ENCODE data around the gene FST.

The FST gene

GRCh38 chr5:53454719-53455000 is 25.8 kb upstream of the FST start:
- in situ Hi-C loops (cut with MboI; ENCODE audit: low sequenced_read_pairs) = no loop called here
- DNase-seq (ENCODE audit: low spot score in 2 of 2) = no peak
- Histone ChIP-seq H3K9me3 (no peaks in the 10 kb centered on the region), H3K27me3 (ENCODE audit: low read depth) (no peaks in the 10 kb centered on the region), H3K4me1 (no peaks in the 10 kb centered on the region), H3K36me3 (replicated peaks) (no peaks in the 10 kb centered on the region), H3K4me3 (no peak overlapping the region)

- Histone ChIP-seq H3K27me3 (ENCODE audit: low read depth) (no peaks in the 10 kb centered on the region; the same call in 1 of the 2 replicates), H3K36me3 (replicated peaks) (no peaks in the 10 kb centered on the region), H3K4me1 (no peaks in the 10 kb centered on the region), H3K4me3 (no peak overlapping the region), H3K9me3 (no peaks in the 10 kb centered on the region)
- in situ Hi-C loops (cut with MboI; ENCODE audit: low sequenced_read_pairs) = no loop called here
- no peak for DNase-seq (ENCODE audit: low spot score in 2 of 2)
These were observed 24.1 kb upstream of the FST start for GRCh38 chr5:53456366-53456765.

- peaks cover 6% of the 10 kb centered on the region for H3K27me3 ChIP-seq (ENCODE audit: low read depth)
- no peaks in the 10 kb centered on the region for H3K9me3 ChIP-seq
- in situ Hi-C loops (cut with MboI; ENCODE audit: low sequenced_read_pairs) = no loop called here
- H3K36me3 ChIP-seq (replicated peaks) = no peaks in the 10 kb centered on the region
- no peak overlapping the region for H3K4me3 ChIP-seq
- H3K4me1 ChIP-seq = no peaks in the 10 kb centered on the region; the same call in 1 of the 2 replicates
- DNase-seq (ENCODE audit: low spot score in 2 of 2) = no peak
These were observed 16.4 kb upstream of the FST start for GRCh38 chr5:53463909-53464621.

- Histone ChIP-seq H3K36me3 (replicated peaks) (no peaks in the 10 kb centered on the region), H3K27me3 (ENCODE audit: low read depth) (peaks cover 6% of the 10 kb centered on the region), H3K4me3 (no peak overlapping the region), H3K4me1 (no peaks in the 10 kb centered on the region; the same call in 1 of the 2 replicates), H3K9me3 (no peaks in the 10 kb centered on the region)
- in situ Hi-C loops (cut with MboI; ENCODE audit: low sequenced_read_pairs) = no loop called here
- no peak for DNase-seq (ENCODE audit: low spot score in 2 of 2)
These were observed 15.7 kb upstream of the FST start for GRCh38 chr5:53464722-53465121.

DNA sequence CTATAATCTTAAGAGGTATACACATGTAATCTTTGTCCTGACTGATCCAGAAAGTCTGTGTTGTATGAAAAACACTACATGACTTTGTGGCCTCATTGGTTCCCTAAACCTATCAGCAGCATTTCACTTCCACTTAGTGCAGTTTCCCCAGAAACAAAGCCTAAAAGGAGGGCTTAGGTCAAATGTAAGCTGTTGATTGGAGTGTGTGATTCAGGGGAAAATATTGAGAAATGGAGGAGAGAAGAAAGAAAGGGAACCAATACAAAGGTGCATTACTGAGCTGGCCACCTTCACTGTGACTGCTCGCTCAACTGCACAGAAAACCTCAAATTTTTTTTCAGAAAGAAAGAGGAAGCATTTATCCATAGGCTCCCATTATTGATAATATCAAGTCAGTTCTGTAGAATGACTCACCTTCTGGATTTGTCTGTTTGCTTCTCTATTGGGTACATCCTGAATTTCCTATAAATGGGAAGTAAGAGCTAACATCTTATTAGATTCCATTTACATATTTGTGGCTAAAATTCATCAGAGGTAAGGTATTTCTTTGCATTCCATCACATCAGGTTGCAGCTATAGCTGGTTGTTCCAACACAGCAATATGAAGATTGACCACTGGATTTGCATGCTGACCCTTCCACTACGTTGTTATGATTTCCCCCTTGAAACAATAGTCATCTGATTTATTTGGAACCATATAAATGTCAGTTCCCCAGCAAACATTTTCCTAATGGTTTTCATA is 10.3 kb upstream of the FST start:
- Histone ChIP-seq H3K36me3 (replicated peaks) (no peaks in the 10 kb centered on the region), H3K4me3 (no peak overlapping the region), H3K9me3 (no peaks in the 10 kb centered on the region), H3K4me1 (no peaks in the 10 kb centered on the region), H3K27me3 (ENCODE audit: low read depth) (peaks cover 11% of the 10 kb centered on the region)
- in situ Hi-C loops (cut with MboI; ENCODE audit: low sequenced_read_pairs) = no loop called here
- DNase-seq (ENCODE audit: low spot score in 2 of 2) = no peak

DNA sequence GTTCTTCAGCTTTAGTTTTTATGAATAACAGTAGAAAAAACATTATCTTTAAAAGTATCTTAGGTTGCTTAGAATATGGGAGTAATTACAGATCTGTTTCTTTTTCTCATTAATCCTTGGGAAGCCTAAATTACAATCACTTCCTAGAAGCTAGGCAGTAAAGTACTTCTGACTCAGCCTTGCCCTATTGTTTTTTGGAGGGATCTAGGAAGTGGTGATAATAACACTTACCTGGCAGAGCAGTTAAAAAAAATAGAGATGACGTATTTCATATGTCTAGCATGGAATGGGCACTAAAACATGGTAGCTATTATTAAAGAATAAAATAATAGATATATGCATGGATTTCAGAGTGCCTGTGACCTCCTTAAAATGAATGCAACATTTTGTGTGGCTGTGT is 8.2 kb upstream of the FST start:
- no peaks in the 10 kb centered on the region for H3K36me3 ChIP-seq (replicated peaks)
- H3K27me3 ChIP-seq (ENCODE audit: low read depth) = peaks cover 19% of the 10 kb centered on the region
- DNase-seq (ENCODE audit: low spot score in 2 of 2) = no peak
- no peaks in the 10 kb centered on the region for H3K4me1 ChIP-seq
- H3K4me3 ChIP-seq = no peak overlapping the region
- in situ Hi-C loops (cut with MboI; ENCODE audit: low sequenced_read_pairs) = no loop called here
- no peaks in the 10 kb centered on the region for H3K9me3 ChIP-seq

DNA sequence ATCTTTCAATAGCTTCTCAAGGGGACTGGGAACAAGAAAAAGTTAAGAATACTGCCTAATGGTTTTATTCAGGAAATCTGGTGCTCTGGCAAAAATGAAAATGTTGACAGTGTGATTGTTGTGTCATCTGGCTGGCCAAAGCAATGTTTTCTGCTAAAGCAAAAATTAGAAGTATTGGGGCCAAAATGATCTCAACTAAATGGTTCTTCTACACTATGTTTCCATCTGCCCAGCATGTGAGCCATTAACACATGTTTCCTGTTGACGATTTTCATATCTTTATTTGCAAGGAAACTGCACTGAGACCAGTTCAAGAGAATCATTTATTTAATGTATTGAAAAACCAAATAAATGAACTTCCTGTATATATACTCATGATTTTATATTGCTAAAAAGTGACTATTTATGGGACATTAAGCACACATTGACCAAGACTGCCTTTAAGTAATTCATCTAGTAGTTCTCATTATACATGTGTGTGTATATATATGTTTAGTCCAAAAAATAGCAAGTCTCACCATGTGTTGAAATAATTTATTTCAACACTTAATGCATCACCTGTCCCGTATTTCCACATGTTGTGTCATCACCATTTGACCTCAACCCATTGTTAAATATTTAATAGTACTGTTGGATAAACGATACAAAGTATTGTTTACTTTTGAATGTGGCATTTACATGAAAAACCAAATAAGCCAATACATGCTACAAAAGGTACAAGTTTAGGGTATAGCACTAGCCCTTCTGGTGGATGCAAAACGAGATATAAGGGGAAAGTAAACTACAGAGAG is 7.5 kb upstream of the FST start:
- in situ Hi-C loops (cut with MboI; ENCODE audit: low sequenced_read_pairs) = no loop called here

GRCh38 chr5:53473633-53474032 is 6.8 kb upstream of the FST start:
- H3K4me1 ChIP-seq = no peaks in the 10 kb centered on the region
- no peak for DNase-seq (ENCODE audit: low spot score in 2 of 2)
- in situ Hi-C loops (cut with MboI; ENCODE audit: low sequenced_read_pairs) = no loop called here
- no peaks in the 10 kb centered on the region for H3K36me3 ChIP-seq (replicated peaks)
- H3K27me3 ChIP-seq (ENCODE audit: low read depth) = peaks cover 18% of the 10 kb centered on the region
- no peaks in the 10 kb centered on the region for H3K9me3 ChIP-seq
- H3K4me3 ChIP-seq = no peak overlapping the region

More for the DNA sequence above, 7.5 kb upstream of the FST start:
- H3K36me3 ChIP-seq (replicated peaks) = no peaks in the 10 kb centered on the region
- no peak overlapping the region for H3K4me3 ChIP-seq
- no peaks in the 10 kb centered on the region for H3K9me3 ChIP-seq
- no peaks in the 10 kb centered on the region for H3K4me1 ChIP-seq
- no peak for DNase-seq (ENCODE audit: low spot score in 2 of 2)
- H3K27me3 ChIP-seq (ENCODE audit: low read depth) = peaks cover 16% of the 10 kb centered on the region

GRCh38 chr5:53475320-53475719 is 5.1 kb upstream of the FST start:
- DNase-seq (ENCODE audit: low spot score in 2 of 2) = no peak
- in situ Hi-C loops (cut with MboI; ENCODE audit: low sequenced_read_pairs) = no loop called here
- Histone ChIP-seq H3K4me1 (no peaks in the 10 kb centered on the region), H3K9me3 (no peaks in the 10 kb centered on the region), H3K4me3 (no peak overlapping the region), H3K27me3 (ENCODE audit: low read depth) (peaks cover 26% of the 10 kb centered on the region), H3K36me3 (replicated peaks) (no peaks in the 10 kb centered on the region)

- no peak for DNase-seq (ENCODE audit: low spot score in 2 of 2)
- Histone ChIP-seq H3K27me3 (ENCODE audit: low read depth) (peaks cover 30% of the 10 kb centered on the region), H3K4me3 (no peak overlapping the region), H3K36me3 (replicated peaks) (no peaks in the 10 kb centered on the region), H3K9me3 (no peaks in the 10 kb centered on the region), H3K4me1 (no peaks in the 10 kb centered on the region)
- in situ Hi-C loops (cut with MboI; ENCODE audit: low sequenced_read_pairs) = no loop called here
These were observed 4.4 kb upstream of the FST start for GRCh38 chr5:53476019-53476418.

DNA sequence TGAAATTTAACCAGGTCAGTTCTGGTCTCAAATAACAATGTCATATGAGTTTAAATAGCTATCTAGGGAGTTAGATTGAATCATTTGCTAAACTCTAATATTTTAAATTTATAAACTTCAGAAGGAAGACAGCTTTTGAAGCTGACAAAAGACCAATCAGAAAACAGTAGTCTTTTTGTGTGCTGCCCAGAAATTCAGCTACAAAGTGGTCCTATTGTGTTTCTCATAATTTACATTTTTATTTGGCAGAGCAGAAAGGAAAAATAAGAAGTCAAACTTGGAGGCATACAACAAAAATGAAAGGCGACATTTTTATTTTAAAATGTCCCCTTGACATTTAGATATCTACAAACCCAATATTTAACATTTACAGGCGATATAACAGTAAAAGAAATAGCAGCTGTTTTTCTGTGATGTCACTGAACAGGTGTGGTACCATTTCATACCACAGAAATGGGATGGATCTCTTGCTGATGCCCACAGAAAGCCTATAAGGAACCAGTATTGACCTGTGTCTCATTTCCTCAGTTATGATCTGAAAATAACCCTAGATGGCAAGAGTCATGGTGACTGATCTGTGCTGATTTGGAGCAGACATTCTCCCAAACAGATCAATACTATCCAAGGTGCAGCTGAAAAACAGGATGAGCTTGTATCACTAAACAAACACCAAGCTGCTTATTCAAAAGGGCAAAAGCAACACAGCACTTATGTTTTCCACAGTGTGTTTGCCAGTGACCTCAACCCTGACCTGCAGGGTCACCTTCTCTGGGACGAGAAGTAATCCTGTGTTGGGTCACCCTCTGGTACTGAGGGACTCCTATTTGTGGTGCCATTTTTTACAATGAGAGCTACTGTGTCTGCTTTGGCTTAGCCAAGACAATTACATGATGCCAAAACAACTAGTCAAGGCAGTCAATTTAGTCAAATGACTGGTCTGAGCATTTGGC is 3.6 kb upstream of the FST start:
- Histone ChIP-seq H3K27me3 (ENCODE audit: low read depth) (peaks cover 34% of the 10 kb centered on the region), H3K4me3 (no peak overlapping the region), H3K9me3 (no peaks in the 10 kb centered on the region), H3K36me3 (replicated peaks) (no peaks in the 10 kb centered on the region), H3K4me1 (no peaks in the 10 kb centered on the region)
- DNase-seq (ENCODE audit: low spot score in 2 of 2) = no peak
- in situ Hi-C loops (cut with MboI; ENCODE audit: low sequenced_read_pairs) = no loop called here

- Histone ChIP-seq H3K9me3 (no peaks in the 10 kb centered on the region), H3K27me3 (ENCODE audit: low read depth) (peaks cover 51% of the 10 kb centered on the region), H3K4me3 (peak overlapping the region; percentile 15), H3K36me3 (replicated peaks) (no peaks in the 10 kb centered on the region), H3K4me1 (no peaks in the 10 kb centered on the region; the same call in 1 of the 2 replicates)
- in situ Hi-C loops (cut with MboI; ENCODE audit: low sequenced_read_pairs) = no loop called here
- DNase-seq (ENCODE audit: low spot score in 2 of 2) = peak; percentile 65 to 79
These were observed 1.9 kb upstream of the FST start for GRCh38 chr5:53478411-53479044.

DNA sequence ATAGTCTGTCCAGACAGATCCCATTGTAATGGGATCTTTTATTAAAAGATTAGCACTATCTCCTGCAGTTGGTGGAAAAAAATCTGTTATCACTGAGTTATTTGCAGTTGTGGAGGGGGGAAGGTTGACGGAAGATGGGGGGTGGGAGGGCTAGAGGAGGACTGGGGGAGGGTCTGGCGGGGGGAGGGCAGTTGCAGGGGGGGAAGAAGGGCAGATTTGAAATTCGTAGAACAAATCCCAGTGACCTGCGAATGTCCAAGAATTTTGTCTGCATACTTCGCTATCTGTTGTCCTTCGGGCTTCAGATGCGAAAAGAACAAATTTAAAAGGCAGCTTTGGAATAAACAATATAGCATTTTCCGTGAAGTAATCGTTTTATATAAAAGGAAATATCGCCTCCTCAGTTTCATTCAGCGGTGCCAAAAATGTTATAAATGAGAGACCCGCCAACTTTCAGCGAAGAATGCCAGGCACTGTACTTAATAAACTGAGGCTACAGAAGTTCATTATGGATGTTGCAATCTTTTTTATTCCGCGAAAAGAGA is 1.3 kb upstream of the FST start:
- H3K4me1 ChIP-seq = no peaks in the 10 kb centered on the region; the same call in 1 of the 2 replicates
- in situ Hi-C loops (cut with MboI; ENCODE audit: low sequenced_read_pairs) = no loop called here
- H3K4me3 ChIP-seq = peak overlapping the region; percentile 31
- H3K9me3 ChIP-seq = no peaks in the 10 kb centered on the region
- no peaks in the 10 kb centered on the region for H3K36me3 ChIP-seq (replicated peaks)
- peaks cover 56% of the 10 kb centered on the region for H3K27me3 ChIP-seq (ENCODE audit: low read depth)
- DNase-seq (ENCODE audit: low spot score in 2 of 2) = no peak
